ENCODE results near the gene OTUD4. TPM values are rescaled to one million over a fixed set of nuclear protein-coding genes. Genes with fewer than 3 reads are reported as not detected.

Gene OTUD4
- total and polyA plus RNA-seq, 2 donors (not counting 1 experiment from before 2014, with no cell fraction given), result 9.7 to 51.0 TPM

GRCh38 chr4:145186729-145187128 is 6.3 kb upstream of the OTUD4 start:
- peaks cover 8% of the 10 kb centered on the region in 2 donors for H3K4me1 ChIP-seq (ENCODE audit: control insufficient read depth in 2 of 2, insufficient read depth in 2 of 2, low read length in 2 of 2)
- ATAC-seq (ENCODE audit: low read depth) (peak; percentile 94), DNase-seq (peak; percentile 54)
- Mint-ChIP-seq H3K9me3 (ENCODE audit: insufficient read depth) (no peaks in the 10 kb centered on the region), H3K4me1 (peaks cover 12% of the 10 kb centered on the region), H3K4me3 (no peak overlapping the region), H3K27ac (peak overlapping the region; percentile 32), H3K27me3 (no peaks in the 10 kb centered on the region)
- H3K4me3 ChIP-seq (ENCODE audit: control extremely low read depth in 1 of 5, extremely low read depth in 1 of 5, insufficient read depth in 1 of 5, low read depth in 2 of 5, low read length in 4 of 5), result no peak overlapping the region
- H3K9me3 ChIP-seq (ENCODE audit: control extremely low read depth in 1 of 3, control insufficient read depth in 2 of 3, insufficient read depth in 1 of 3, low read length in 2 of 3), result no peaks in the 10 kb centered on the region
- no peak overlapping the region for H3K9ac ChIP-seq (ENCODE audit: low read length)
- intact Hi-C loops (cut with micrococcal nuclease), result loop anchor here (10.0 kb wide), 1 partner anchor 988 kb away; the partner anchor contains the start of gene LSM6
- CTCF ChIA-PET, result interaction anchor here (0.9 to 1.4 kb wide), 3 partner anchors 10 to 1910 kb away, joined by 3 to 7 read pairs (median 5); no protein-coding TSS in a partner anchor
- H3K27ac ChIP-seq (ENCODE audit: low read length in 2 of 2), result no peak overlapping the region
- POLR2A ChIA-PET, result interaction anchor here (0.7 kb wide), 1 partner anchor 34 kb away, joined by 3 read pairs; no protein-coding TSS in a partner anchor
- TF ChIP-seq EZH2 (IDR thresholded peaks at IDR 0.05; ENCODE audit: borderline replicate concordance, insufficient read depth, low read depth, low read length, poor library complexity, severe bottlenecking), result no peak
- TF ChIP-seq CTCF (IDR thresholded peaks at IDR 0.05), result no peak
- WGBS (ENCODE audit: insufficient coverage), result 71% methylated on average over 1 of the region's 3 CpGs
- no peaks in the 10 kb centered on the region for H3K36me3 ChIP-seq (replicated peaks in 1 of 2; ENCODE audit: control extremely low read depth in 1 of 2, control insufficient read depth in 1 of 2, extremely low read depth in 1 of 2, insufficient read depth in 2 of 2, low read length in 1 of 2)
- no peaks in the 10 kb centered on the region for H3K79me2 ChIP-seq (ENCODE audit: control insufficient read depth, insufficient read depth, low read length)
- H4K20me1 ChIP-seq (ENCODE audit: control insufficient read depth, insufficient read depth, low read length, poor library complexity, severe bottlenecking), result no peaks in the 10 kb centered on the region
- H2AFZ ChIP-seq (ENCODE audit: insufficient read depth, low read depth, low read length, poor library complexity, severe bottlenecking), result peak overlapping the region; percentile 7
- no peaks in the 10 kb centered on the region for H3K27me3 ChIP-seq (replicated peaks in 1 of 4; ENCODE audit: control extremely low read depth in 1 of 4, control insufficient read depth in 3 of 4, insufficient read depth in 4 of 4, low read length in 3 of 4)
- H3K4me2 ChIP-seq (replicated peaks; ENCODE audit: low read depth, low read length, poor library complexity, severe bottlenecking), result peak overlapping the region; percentile 7

GRCh38 chr4:145183581-145183980 is 3.2 kb upstream of the OTUD4 start:
- no peak overlapping the region for H2AFZ ChIP-seq (ENCODE audit: insufficient read depth, low read depth, low read length, poor library complexity, severe bottlenecking)
- H3K4me3 ChIP-seq (ENCODE audit: control extremely low read depth in 1 of 5, extremely low read depth in 1 of 5, insufficient read depth in 1 of 5, low read depth in 2 of 5, low read length in 4 of 5), result no peak overlapping the region
- ATAC-seq (ENCODE audit: low read depth), result no peak
- no peaks in the 10 kb centered on the region for H3K9me3 ChIP-seq (ENCODE audit: control extremely low read depth in 1 of 3, control insufficient read depth in 2 of 3, insufficient read depth in 1 of 3, low read length in 2 of 3)
- no CpG with 5 or more reads among the region's 2 CpGs for WGBS (ENCODE audit: insufficient coverage)
- intact Hi-C loops (cut with micrococcal nuclease), result loop anchor here (10.0 kb wide), 1 partner anchor 991 kb away; the partner anchor contains the start of gene LSM6
- peaks cover 7% of the 10 kb centered on the region for H3K79me2 ChIP-seq (ENCODE audit: control insufficient read depth, insufficient read depth, low read length)
- Mint-ChIP-seq H3K9me3 (ENCODE audit: insufficient read depth) (no peaks in the 10 kb centered on the region), H3K27ac (no peak overlapping the region), H3K4me1 (peaks cover 27% of the 10 kb centered on the region), H3K27me3 (no peaks in the 10 kb centered on the region), H3K4me3 (no peak overlapping the region)
- no peak for DNase-seq
- H3K4me2 ChIP-seq (replicated peaks; ENCODE audit: low read depth, low read length, poor library complexity, severe bottlenecking), result no peak overlapping the region
- POLR2A ChIA-PET, result no interaction called here
- peaks cover 20 to 21% of the 10 kb centered on the region in 2 donors for H3K4me1 ChIP-seq (ENCODE audit: control insufficient read depth in 2 of 2, insufficient read depth in 2 of 2, low read length in 2 of 2)
- CTCF ChIA-PET, result no interaction called here
- H3K27me3 ChIP-seq (replicated peaks in 1 of 4; ENCODE audit: control extremely low read depth in 1 of 4, control insufficient read depth in 3 of 4, insufficient read depth in 4 of 4, low read length in 3 of 4), result no peaks in the 10 kb centered on the region
- no peak overlapping the region for H3K27ac ChIP-seq (ENCODE audit: low read length in 2 of 2)
- no peak overlapping the region for H3K9ac ChIP-seq (ENCODE audit: low read length)
- no peaks in the 10 kb centered on the region for H4K20me1 ChIP-seq (ENCODE audit: control insufficient read depth, insufficient read depth, low read length, poor library complexity, severe bottlenecking)
- TF ChIP-seq EZH2 (IDR thresholded peaks at IDR 0.05; ENCODE audit: borderline replicate concordance, insufficient read depth, low read depth, low read length, poor library complexity, severe bottlenecking), result no peak
- TF ChIP-seq CTCF (IDR thresholded peaks at IDR 0.05), result no peak
- no peaks in the 10 kb centered on the region for H3K36me3 ChIP-seq (replicated peaks in 1 of 2; ENCODE audit: control extremely low read depth in 1 of 2, control insufficient read depth in 1 of 2, extremely low read depth in 1 of 2, insufficient read depth in 2 of 2, low read length in 1 of 2)
